ENCODE results near the gene C1orf159. TPM values are rescaled to one million over a fixed set of nuclear protein-coding genes. Genes with fewer than 3 reads are reported as not detected.

The C1orf159 gene
- total and polyA plus RNA-seq, 2 of the 8 experiments (the other 6 are each of a cell fraction or from before 2014, with no cell fraction given) = 10.0 to 10.9 TPM

GRCh38 chr1:1060281-1061000 lies 55.4 kb downstream of the C1orf159 start:
- H3K14ac ChIP-seq (ENCODE audit: insufficient read length) = no peak overlapping the region
- no peak overlapping the region for H3K9ac ChIP-seq (replicated peaks in 1 of 4; ENCODE audit: extremely low read depth in 1 of 4, low read depth in 3 of 4, low read length in 3 of 4)
- no peak overlapping the region for H2AFZ ChIP-seq (ENCODE audit: low read length)
- peaks cover 7% of the 10 kb centered on the region; the same call in 1 of the 2 replicates for H3K23me2 ChIP-seq (ENCODE audit: low read depth, low read length)
- H2BK12ac ChIP-seq (ENCODE audit: low read depth, low read length) = no peak overlapping the region
- H2BK5ac ChIP-seq (ENCODE audit: low read depth, low read length) = no peak overlapping the region
- peak overlapping the region in 1 of 4 experiments; percentile 76; a peak in 2 of 8 replicates for H3K4me3 ChIP-seq (ENCODE audit: extremely low read depth in 1 of 4, insufficient read depth in 2 of 4, low read depth in 3 of 4, low read length in 4 of 4)
- H3K36me3 ChIP-seq (ENCODE audit: control insufficient read depth in 2 of 4, insufficient read depth in 4 of 4, low read length in 3 of 4) = peaks cover 0 to under 1% (median 0%) of the 10 kb centered on the region in 4 experiments; a peak in 3 of 8 replicates
- no peak overlapping the region for H3K18ac ChIP-seq (ENCODE audit: extremely low read depth, low read length)
- no peak overlapping the region for H2AK5ac ChIP-seq (ENCODE audit: low read depth, low read length)
- no peak overlapping the region for H3K23ac ChIP-seq (ENCODE audit: insufficient read length)
- peaks cover 0 to 16% of the 10 kb centered on the region in 2 experiments for H4K20me1 ChIP-seq (replicated peaks in 1 of 2; ENCODE audit: control insufficient read depth in 1 of 2, insufficient read depth in 2 of 2, low read length in 2 of 2)
- FAIRE-seq (no peak), DNase-seq (ENCODE audit: low read depth in 1 of 2, low spot score in 2 of 2) (no peak)
- H3K4me1 ChIP-seq (replicated peaks in 1 of 4; ENCODE audit: control insufficient read depth in 3 of 4, insufficient read depth in 4 of 4, low read length in 3 of 4) = peaks cover 0 to 18% (median 11%) of the 10 kb centered on the region in 4 experiments; a peak in 5 of 7 replicates
- H3K4me2 ChIP-seq (ENCODE audit: insufficient read depth in 1 of 2, low read depth in 2 of 2, low read length in 2 of 2) = peak overlapping the region; percentile 8 to 42; a peak in 1 of 4 replicates
- no peak for TF ChIP-seq TEAD4 (IDR thresholded peaks at IDR 0.05; ENCODE audit: low read depth, low read length)
- TF ChIP-seq MAX (IDR thresholded peaks at IDR 0.05) = peak; percentile 26; the same call in 1 of the 2 replicates
- H3K4ac ChIP-seq (replicated peaks; ENCODE audit: insufficient read length, low read depth, low read length) = no peak overlapping the region
- H2BK120ac ChIP-seq (replicated peaks; ENCODE audit: low read depth, low read length) = no peak overlapping the region
- H3K9me3 ChIP-seq (ENCODE audit: insufficient read depth in 2 of 2, low read depth in 1 of 2, low read length in 1 of 2) = no peaks in the 10 kb centered on the region
- no peak overlapping the region for H4K91ac ChIP-seq (replicated peaks; ENCODE audit: insufficient read length, low read length)
- H3K79me1 ChIP-seq (ENCODE audit: low read depth, low read length) = no peaks in the 10 kb centered on the region
- peaks cover 9 to 49% (median 34%) of the 10 kb centered on the region in 4 experiments for H3K27me3 ChIP-seq (replicated peaks in 1 of 4; ENCODE audit: control insufficient read depth in 3 of 4, extremely low read depth in 1 of 4, insufficient read depth in 3 of 4, low read length in 3 of 4)
- no peaks in the 10 kb centered on the region for H3K79me2 ChIP-seq (ENCODE audit: control insufficient read depth in 1 of 2, insufficient read depth in 2 of 2, low read length in 2 of 2)
- H2BK15ac ChIP-seq (ENCODE audit: low read length) = no peak overlapping the region
- CTCF ChIA-PET (ENCODE audit: partially characterized antibody) = interaction anchor here (0.7 to 10.2 kb wide), 11 partner anchors 16 to 231 kb away, joined by 3 to 70 read pairs (median 7); partner anchors contain the start of gene ISG15
- POLR2A ChIA-PET (ENCODE audit: partially characterized antibody) = interaction anchor here (0.6 to 3.4 kb wide), 9 partner anchors 17 to 119 kb away, joined by 3 to 9 read pairs (median 4); no protein-coding TSS in a partner anchor
- 86% methylated on average over 28 of the region's 38 CpGs; no CpG with 5 or more reads in 1 of the 2 experiments for WGBS, 2 experiments (ENCODE audit: extremely low coverage in 1 of 2, insufficient coverage in 1 of 2, insufficient read length in 1 of 2, insufficient replicate concordance in 2 of 2, low coverage in 1 of 2, low lambda C conversion rate in 2 of 2, missing lambda C conversion rate in 1 of 2)
- H4K8ac ChIP-seq (ENCODE audit: extremely low read depth, insufficient read depth, low read length) = no peak overlapping the region
- no peak overlapping the region for H4K5ac ChIP-seq (ENCODE audit: insufficient read length, low read depth, low read length)
- no peak overlapping the region for H3K27ac ChIP-seq (ENCODE audit: low read depth, low read length)
- H3K56ac ChIP-seq (replicated peaks; ENCODE audit: insufficient read length, low read depth, low read length) = no peak overlapping the region
- H2BK20ac ChIP-seq (ENCODE audit: low read length) = no peak overlapping the region

All from H1 (cell line).